Right atrium auricular region (tissue), 2 donors: Measurements from ENCODE around the gene RPUSD1. TPM values are rescaled to one million over a fixed set of nuclear protein-coding genes. Genes with fewer than 3 reads are reported as not detected.
A peak's percentile ranks its signal among the peaks of the same experiment; 100 is the strongest.

Source experiments
- DNase-seq: peaks from one replicate; pipeline ENCODE4 v3.0.0-alpha.2; 2019; ENCODE audit warnings: low spot score
- H3K27ac ChIP-seq, 2 donors: fragments of 200-600 bp; sonication (generic); 1 replicate in 1 of 2; 2 replicates in 1 of 2; pipeline ENCODE4 v1.5.1; 2016 to 2019
- H3K27me3 ChIP-seq, 2 donors: fragments of 200-600 bp; sonication (generic); one replicate each; pipeline versions ENCODE4 v1.5.1 to v1.6.0; 2017 to 2019
- H3K36me3 ChIP-seq: fragments of 200-600 bp; sonication (generic); one replicate; pipeline ENCODE4 v1.5.1; 2016
- H3K4me1 ChIP-seq, 2 donors: fragments of 200-600 bp; sonication (generic); one replicate each; pipeline versions ENCODE4 v1.5.1 to v1.6.0; 2017 to 2019
- H3K4me3 ChIP-seq, 2 donors: fragments of 200-600 bp; sonication (generic); 1 replicate in 1 of 2; 2 replicates in 1 of 2; pipeline ENCODE4 v1.5.1; 2017 to 2019; ENCODE audit warnings: mild to moderate bottlenecking in 1 of 2, moderate library complexity in 1 of 2
- H3K9me3 ChIP-seq, 2 donors: fragments of 200-600 bp; sonication (generic); one replicate each; pipeline ENCODE4 v1.5.1; 2019
- CTCF ChIP-seq, 2 donors: fragments of 200-600 bp; sonication (generic); IDR thresholded peaks; one replicate each; pipeline ENCODE4 v1.5.1; 2019; ENCODE audit warnings: antibody characterized with exemption in 2 of 2
- total RNA-seq, 2 donors: library from RNA; depleted of rRNA; stranded (reverse); fragments of >200 nt; gene quantifications; one replicate each; pipeline ENCODE4 v1.1.0, GENCODE V29; 2016

Gene RPUSD1
- total RNA-seq, 2 donors from 2014 or later, result 11.4 to 13.2 TPM

- no peaks in the 10 kb centered on the region for H3K36me3 ChIP-seq
- H3K27me3 ChIP-seq, result peaks cover 0 to 15% of the 10 kb centered on the region in 2 donors
- no peak overlapping the region for H3K27ac ChIP-seq
- H3K4me3 ChIP-seq, result no peak overlapping the region
- H3K4me1 ChIP-seq, result peaks cover 0 to 16% of the 10 kb centered on the region in 2 donors
- H3K9me3 ChIP-seq, result no peaks in the 10 kb centered on the region
- TF ChIP-seq CTCF (IDR thresholded peaks at IDR 0.05), result no peak
- DNase-seq, result no peak
Observed at GRCh38 chr16:817001-817906, 29.1 kb upstream of the RPUSD1 start.

- peaks cover 0 to 15% of the 10 kb centered on the region in 2 donors for H3K27me3 ChIP-seq
- H3K27ac ChIP-seq, result no peak overlapping the region
- H3K4me3 ChIP-seq, result no peak overlapping the region
- no peak for DNase-seq
- peaks cover 0 to 16% of the 10 kb centered on the region in 2 donors for H3K4me1 ChIP-seq
- H3K9me3 ChIP-seq, result no peaks in the 10 kb centered on the region
- TF ChIP-seq CTCF (IDR thresholded peaks at IDR 0.05), result no peak
- H3K36me3 ChIP-seq, result no peaks in the 10 kb centered on the region
Observed at GRCh38 chr16:815861-816260, 27.7 kb upstream of the RPUSD1 start.

GRCh38 chr16:814974-815373 is 26.8 kb upstream of the RPUSD1 start:
- peaks cover 0 to 16% of the 10 kb centered on the region in 2 donors for H3K4me1 ChIP-seq
- H3K9me3 ChIP-seq, result no peaks in the 10 kb centered on the region
- TF ChIP-seq CTCF (IDR thresholded peaks at IDR 0.05), result no peak
- DNase-seq, result no peak
- peaks cover 0 to 15% of the 10 kb centered on the region in 2 donors for H3K27me3 ChIP-seq
- no peak overlapping the region for H3K4me3 ChIP-seq
- H3K27ac ChIP-seq, result no peak overlapping the region
- no peaks in the 10 kb centered on the region for H3K36me3 ChIP-seq

GRCh38 chr16:813916-814412 is 25.8 kb upstream of the RPUSD1 start:
- H3K27ac ChIP-seq, result no peak overlapping the region
- DNase-seq, result no peak
- H3K4me3 ChIP-seq, result peak overlapping the region in 1 of 2 donors; percentile 39
- no peaks in the 10 kb centered on the region for H3K9me3 ChIP-seq
- peaks cover 0 to 15% of the 10 kb centered on the region in 2 donors for H3K27me3 ChIP-seq
- H3K36me3 ChIP-seq, result no peaks in the 10 kb centered on the region
- peak; percentile 1 to 27 for TF ChIP-seq CTCF (IDR thresholded peaks at IDR 0.05)
- peaks cover 0 to 16% of the 10 kb centered on the region in 2 donors for H3K4me1 ChIP-seq

- peak; percentile 52 to 78 for TF ChIP-seq CTCF (IDR thresholded peaks at IDR 0.05)
- DNase-seq, result no peak
- peaks cover 0 to 15% of the 10 kb centered on the region in 2 donors for H3K27me3 ChIP-seq
Observed at GRCh38 chr16:813204-813915, 25.2 kb upstream of the RPUSD1 start.

More at GRCh38 chr16:813204-813915, 25.2 kb upstream of the RPUSD1 start:
- Histone ChIP-seq H3K4me3 (peak overlapping the region; percentile 19 to 39), H3K27ac (no peak overlapping the region), H3K9me3 (no peaks in the 10 kb centered on the region), H3K36me3 (no peaks in the 10 kb centered on the region), H3K4me1 (peaks cover 0 to 18% of the 10 kb centered on the region in 2 donors)
